ENCODE data around the gene PPARG.
"Not testable (repeated sequence)": the region's sequence is repeated elsewhere in the genome, so short reads cannot be mapped to it uniquely, and the experiment has no call there.

The PPARG gene

GRCh38 chr3:12279591-12280326, 9.1 kb upstream of the PPARG start:
- no peak for DNase-seq (ENCODE audit: low read depth)
- no peak for TF ChIP-seq CTCF (IDR thresholded peaks at IDR 0.05; ENCODE audit: low read depth, low read length, missing control alignments)
- H3K4me3 ChIP-seq (ENCODE audit: low read depth, low read length) = no peak overlapping the region

GRCh38 chr3:12280357-12280806, 8.5 kb upstream of the PPARG start:
- no peak for TF ChIP-seq CTCF (IDR thresholded peaks at IDR 0.05; ENCODE audit: low read depth, low read length, missing control alignments)
- H3K4me3 ChIP-seq (ENCODE audit: low read depth, low read length) = no peak overlapping the region
- no peak for DNase-seq (ENCODE audit: low read depth)

- DNase-seq (ENCODE audit: low read depth) = no peak
Measured at GRCh38 chr3:12284591-12284990, 4.3 kb upstream of the PPARG start.

GRCh38 chr3:12285003-12285555, 3.8 kb upstream of the PPARG start:
- no peak overlapping the region for H3K4me3 ChIP-seq (ENCODE audit: low read depth, low read length)
- no peak for TF ChIP-seq CTCF (IDR thresholded peaks at IDR 0.05; ENCODE audit: low read depth, low read length, missing control alignments)
- DNase-seq (ENCODE audit: low read depth) = no peak

More at GRCh38 chr3:12284591-12284990, 4.3 kb upstream of the PPARG start:
- H3K4me3 ChIP-seq (ENCODE audit: low read depth, low read length) = no peak overlapping the region
- no peak for TF ChIP-seq CTCF (IDR thresholded peaks at IDR 0.05; ENCODE audit: low read depth, low read length, missing control alignments)

- not testable (repeated sequence) for DNase-seq (ENCODE audit: low read depth); H3K4me3 ChIP-seq (ENCODE audit: low read depth, low read length)
Measured at GRCh38 chr3:12285779-12286178, 3.1 kb upstream of the PPARG start.

GRCh38 chr3:12286504-12286903, 2.4 kb upstream of the PPARG start:
- H3K4me3 ChIP-seq (ENCODE audit: low read depth, low read length) = no peak overlapping the region
- TF ChIP-seq CTCF (IDR thresholded peaks at IDR 0.05; ENCODE audit: low read depth, low read length, missing control alignments) = no peak
- no peak for DNase-seq (ENCODE audit: low read depth)

GRCh38 chr3:12286927-12287726, 1.7 kb upstream of the PPARG start:
- no peak overlapping the region; the same call in 1 of the 2 replicates for H3K4me3 ChIP-seq (ENCODE audit: low read depth, low read length)
- no peak for DNase-seq (ENCODE audit: low read depth)
- no peak for TF ChIP-seq CTCF (IDR thresholded peaks at IDR 0.05; ENCODE audit: low read depth, low read length, missing control alignments)

All from GM12864 (cell line).